Endodermal cell (in vitro differentiated cells): ENCODE data around the gene GLT1D1. TPM values are rescaled to one million over a fixed set of nuclear protein-coding genes. Genes with fewer than 3 reads are reported as not detected.

Source experiments
- DNase-seq: peaks from one replicate; pipeline ENCODE4 v3.0.0-alpha.2; 2017
- H3K27ac ChIP-seq: 2 replicates; pipeline ENCODE4 v1.5.1; 2013; ENCODE audit warnings: mild to moderate bottlenecking, low read depth, low read length, moderate library complexity
- H3K27me3 ChIP-seq: 2 replicates; pipeline ENCODE4 v1.6.1; 2013; ENCODE audit warnings: mild to moderate bottlenecking, low read length, moderate library complexity; ENCODE audit not compliant: insufficient read depth, control insufficient read depth, poor library complexity, severe bottlenecking
- H3K36me3 ChIP-seq: 2 replicates; pipeline ENCODE4 v1.7.0; 2013; ENCODE audit warnings: mild to moderate bottlenecking, low read length, moderate library complexity; ENCODE audit not compliant: control insufficient read depth, insufficient read depth
- H3K4me1 ChIP-seq: one replicate; pipeline ENCODE4 v1.7.0; 2013; ENCODE audit warnings: low read length; ENCODE audit not compliant: control insufficient read depth, insufficient read depth
- H3K4me3 ChIP-seq: 2 replicates; pipeline ENCODE4 v1.5.1; 2013; ENCODE audit warnings: mild to moderate bottlenecking, low read length, moderate library complexity
- H3K9ac ChIP-seq: 2 replicates; pipeline ENCODE4 v1.6.1; 2013; ENCODE audit warnings: mild to moderate bottlenecking, low read length, moderate library complexity; ENCODE audit not compliant: poor library complexity, severe bottlenecking; ENCODE audit errors: extremely low read depth
- H3K9me3 ChIP-seq: 2 replicates; pipeline ENCODE4 v1.6.1; 2013; ENCODE audit warnings: mild to moderate bottlenecking, low read length, moderate library complexity; ENCODE audit not compliant: control insufficient read depth
- H3K27ac Mint-ChIP-seq: 2 replicates; pipeline ENCODE4 v1.8.0; 2020; ENCODE audit warnings: mixed read lengths
- H3K27me3 Mint-ChIP-seq: 2 replicates; pipeline ENCODE4 v1.8.0; 2021; ENCODE audit warnings: mild to moderate bottlenecking, mixed read lengths; ENCODE audit not compliant: insufficient read depth
- H3K36me3 Mint-ChIP-seq: 2 replicates; pipeline ENCODE4 v1.8.0; 2020; ENCODE audit warnings: low read depth, mixed read lengths
- H3K4me1 Mint-ChIP-seq: 2 replicates; pipeline ENCODE4 v1.8.0; 2020; ENCODE audit warnings: mixed read lengths
- H3K4me3 Mint-ChIP-seq: 2 replicates; pipeline ENCODE4 v1.8.0; 2020; ENCODE audit warnings: mild to moderate bottlenecking, moderate library complexity, mixed read lengths
- H3K9me3 Mint-ChIP-seq: 2 replicates; pipeline ENCODE4 v1.8.0; 2020; ENCODE audit warnings: mild to moderate bottlenecking, mixed read lengths
- WGBS, 2 experiments: methylation state at CpG; one replicate each; pipeline versions ENCODE4 v1.1.5 to v1.1.7; 2013; ENCODE audit warnings: missing lambda C conversion rate in 2 of 2, mixed read lengths in 1 of 2; ENCODE audit not compliant: insufficient coverage in 1 of 2, insufficient read length in 1 of 2; 5-methylcytosine and 5-hydroxymethylcytosine counted together
- total RNA-seq, 2 donors: library from RNA; stranded (reverse); fragmentation: NEBNext Ultra II Directional in 1 of 2; extraction: Animal tissue kit (Norgen Biotek cat#: 25700) in 1 of 2; gene quantifications; 2 replicates in 1 of 2; 3 replicates in 1 of 2; pipeline ENCODE4 v1.2.1, GENCODE V29; 2021
- TF ChIP-seq, protein P1 (sequence below): fragments of 200-600 bp; sonication (generic); conservative IDR thresholded peaks from 2 replicates; pipeline ENCODE4 v1.5.0; 2021; ENCODE audit warnings: antibody characterized with exemption, mild to moderate bottlenecking

The GLT1D1 gene
- total RNA-seq, 2 donors from 2014 or later, result 23.8 to 25.4 TPM

DNA sequence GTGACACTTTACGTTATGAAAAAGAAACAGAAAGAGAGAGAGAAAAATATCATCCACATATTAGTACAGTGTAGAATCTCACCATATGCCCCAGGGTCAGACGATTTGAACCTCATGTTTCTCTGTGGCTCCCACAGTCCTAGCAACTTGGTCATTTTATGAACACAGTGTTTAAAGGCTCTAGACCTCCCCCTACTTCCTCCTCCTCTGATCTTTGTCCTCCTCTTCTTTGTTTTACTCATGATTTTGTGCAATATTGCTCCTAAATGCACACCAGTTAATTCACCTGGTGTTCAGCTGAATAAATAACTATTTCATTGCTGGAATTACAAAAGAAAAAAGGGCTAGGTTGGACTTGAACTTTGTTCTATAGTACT, 18.2 kb downstream of the GLT1D1 start:
- 90 to 100% methylated on average over 2 of the region's 2 CpGs for WGBS, 2 experiments
- Histone ChIP-seq H3K4me3 (no peak overlapping the region), H3K27me3 (no peaks in the 10 kb centered on the region), H3K36me3 (peaks cover 8% of the 10 kb centered on the region), H3K9me3 (peaks cover 21% of the 10 kb centered on the region), H3K27ac (no peak overlapping the region), H3K4me1 (no peaks in the 10 kb centered on the region), H3K9ac (no peak overlapping the region)
- peaks cover 32% of the 10 kb centered on the region for H3K36me3 Mint-ChIP-seq
- no peak overlapping the region for H3K4me3 Mint-ChIP-seq
- H3K9me3 Mint-ChIP-seq, result peaks cover 19% of the 10 kb centered on the region
- no peaks in the 10 kb centered on the region for H3K27me3 Mint-ChIP-seq
- TF ChIP-seq, protein P1, sequence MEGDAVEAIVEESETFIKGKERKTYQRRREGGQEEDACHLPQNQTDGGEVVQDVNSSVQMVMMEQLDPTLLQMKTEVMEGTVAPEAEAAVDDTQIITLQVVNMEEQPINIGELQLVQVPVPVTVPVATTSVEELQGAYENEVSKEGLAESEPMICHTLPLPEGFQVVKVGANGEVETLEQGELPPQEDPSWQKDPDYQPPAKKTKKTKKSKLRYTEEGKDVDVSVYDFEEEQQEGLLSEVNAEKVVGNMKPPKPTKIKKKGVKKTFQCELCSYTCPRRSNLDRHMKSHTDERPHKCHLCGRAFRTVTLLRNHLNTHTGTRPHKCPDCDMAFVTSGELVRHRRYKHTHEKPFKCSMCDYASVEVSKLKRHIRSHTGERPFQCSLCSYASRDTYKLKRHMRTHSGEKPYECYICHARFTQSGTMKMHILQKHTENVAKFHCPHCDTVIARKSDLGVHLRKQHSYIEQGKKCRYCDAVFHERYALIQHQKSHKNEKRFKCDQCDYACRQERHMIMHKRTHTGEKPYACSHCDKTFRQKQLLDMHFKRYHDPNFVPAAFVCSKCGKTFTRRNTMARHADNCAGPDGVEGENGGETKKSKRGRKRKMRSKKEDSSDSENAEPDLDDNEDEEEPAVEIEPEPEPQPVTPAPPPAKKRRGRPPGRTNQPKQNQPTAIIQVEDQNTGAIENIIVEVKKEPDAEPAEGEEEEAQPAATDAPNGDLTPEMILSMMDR, result no peak
- DNase-seq, result no peak
- H3K4me1 Mint-ChIP-seq, result peaks cover 4% of the 10 kb centered on the region
- no peak overlapping the region for H3K27ac Mint-ChIP-seq

DNA sequence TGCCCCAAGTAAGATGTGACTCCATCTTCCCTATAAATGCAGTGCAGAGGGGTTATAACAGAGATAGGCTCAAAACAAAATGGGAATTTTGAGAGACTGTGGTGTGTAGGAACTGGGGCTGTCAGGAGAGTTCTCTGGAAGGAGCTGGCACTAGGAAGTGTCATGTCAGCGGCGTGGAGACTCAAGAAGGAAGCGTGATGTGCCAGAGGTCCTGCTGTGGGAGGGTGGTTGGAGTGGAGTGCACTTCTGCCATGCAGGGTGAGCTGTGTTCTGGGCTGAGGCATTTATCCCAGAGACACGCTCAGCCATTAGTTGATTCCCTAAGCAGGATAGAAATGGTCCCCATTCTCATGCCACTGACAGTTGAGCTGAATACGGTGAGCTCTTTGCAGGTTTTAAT, 19.0 kb downstream of the GLT1D1 start:
- no peaks in the 10 kb centered on the region for H3K27me3 Mint-ChIP-seq
- peaks cover 4% of the 10 kb centered on the region for H3K4me1 Mint-ChIP-seq
- peaks cover 27% of the 10 kb centered on the region for H3K9me3 Mint-ChIP-seq
- Histone ChIP-seq H3K4me1 (no peaks in the 10 kb centered on the region), H3K9ac (no peak overlapping the region), H3K27me3 (no peaks in the 10 kb centered on the region), H3K4me3 (no peak overlapping the region), H3K27ac (no peak overlapping the region), H3K9me3 (peaks cover 29% of the 10 kb centered on the region), H3K36me3 (peaks cover 16% of the 10 kb centered on the region)
- no peak overlapping the region for H3K27ac Mint-ChIP-seq
- TF ChIP-seq, protein P1, result no peak
- H3K36me3 Mint-ChIP-seq, result peaks cover 40% of the 10 kb centered on the region
- no peak overlapping the region for H3K4me3 Mint-ChIP-seq
- no peak for DNase-seq
- 91 to 100% methylated on average over 2 to 5 of the region's 5 CpGs for WGBS, 2 experiments

DNA sequence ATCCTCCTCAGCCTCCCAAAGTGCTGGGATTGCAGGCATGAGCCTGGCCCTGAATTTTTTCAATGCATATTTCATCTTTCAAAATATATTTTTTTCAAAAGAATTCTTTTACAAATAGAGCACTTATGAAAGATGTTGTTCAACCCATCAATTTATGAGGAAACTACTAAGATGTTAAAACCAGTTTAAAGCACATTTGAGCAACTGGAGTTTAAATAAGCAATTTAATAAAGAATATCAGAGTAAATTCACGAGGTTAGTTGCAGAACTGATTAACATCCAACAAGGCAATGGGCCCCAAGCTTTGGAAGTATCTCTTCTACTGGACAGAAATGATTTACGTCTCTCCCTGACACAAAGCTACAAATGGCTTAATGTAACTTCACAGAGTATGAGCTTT, 23.3 kb downstream of the GLT1D1 start:
- no peaks in the 10 kb centered on the region for H3K4me1 Mint-ChIP-seq
- H3K4me3 ChIP-seq, result peak overlapping the region; percentile 53
- no peak overlapping the region for H3K9ac ChIP-seq
- H3K4me3 Mint-ChIP-seq, result no peak overlapping the region
- no peak overlapping the region for H3K27ac Mint-ChIP-seq
- no peaks in the 10 kb centered on the region for H3K27me3 Mint-ChIP-seq
- peaks cover 44% of the 10 kb centered on the region for H3K9me3 ChIP-seq
- H3K36me3 Mint-ChIP-seq, result peaks cover 58% of the 10 kb centered on the region
- H3K9me3 Mint-ChIP-seq, result peaks cover 38% of the 10 kb centered on the region
- WGBS, 2 experiments, result 63 to 94% methylated on average over 2 of the region's 2 CpGs
- H3K4me1 ChIP-seq, result no peaks in the 10 kb centered on the region
- H3K36me3 ChIP-seq, result peaks cover 44% of the 10 kb centered on the region
- TF ChIP-seq, protein P1, result no peak
- no peak for DNase-seq
- no peak overlapping the region for H3K27ac ChIP-seq
- no peaks in the 10 kb centered on the region for H3K27me3 ChIP-seq
